ENCODE measurements around the gene SPDYC.

DNA sequence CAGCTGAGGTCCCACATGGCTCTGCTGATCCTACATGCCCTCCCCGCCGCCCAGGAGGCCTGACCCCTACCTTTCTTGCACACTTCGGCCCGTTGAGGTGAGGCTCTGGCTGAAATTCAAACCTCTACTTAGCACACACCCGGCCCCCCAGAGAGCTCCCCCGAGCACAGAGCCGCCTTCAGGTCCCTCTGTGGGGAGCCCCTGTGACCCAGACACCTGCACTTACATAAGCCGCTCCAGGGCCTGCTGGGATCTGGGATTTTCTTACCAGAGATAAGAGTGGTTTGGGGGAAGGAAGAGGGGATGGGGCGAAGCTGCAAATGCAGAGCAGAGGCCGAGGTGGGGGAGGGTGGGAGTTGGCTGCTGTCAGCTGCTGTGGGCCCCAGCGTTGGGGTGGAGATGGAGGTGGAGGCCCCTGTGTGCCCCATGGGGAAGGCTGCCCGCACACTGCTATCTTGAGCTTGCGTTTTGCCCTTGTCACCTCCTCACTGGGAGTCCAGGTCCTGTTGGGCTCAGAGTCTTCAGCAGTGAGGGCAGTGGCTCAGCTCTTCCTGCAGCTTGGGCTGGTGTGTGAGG lies 42.3 kb downstream of the SPDYC start:
- TF ChIP-seq GATA2 (IDR thresholded peaks at IDR 0.05; ENCODE audit: low read depth, low read length) = no peak
- TF ChIP-seq GATA3 (IDR thresholded peaks at IDR 0.05; ENCODE audit: low read depth, low read length) = no peak

All from SH-SY5Y (cell line).